Measurements from ENCODE around the gene SLC25A41.

Gene SLC25A41

DNA sequence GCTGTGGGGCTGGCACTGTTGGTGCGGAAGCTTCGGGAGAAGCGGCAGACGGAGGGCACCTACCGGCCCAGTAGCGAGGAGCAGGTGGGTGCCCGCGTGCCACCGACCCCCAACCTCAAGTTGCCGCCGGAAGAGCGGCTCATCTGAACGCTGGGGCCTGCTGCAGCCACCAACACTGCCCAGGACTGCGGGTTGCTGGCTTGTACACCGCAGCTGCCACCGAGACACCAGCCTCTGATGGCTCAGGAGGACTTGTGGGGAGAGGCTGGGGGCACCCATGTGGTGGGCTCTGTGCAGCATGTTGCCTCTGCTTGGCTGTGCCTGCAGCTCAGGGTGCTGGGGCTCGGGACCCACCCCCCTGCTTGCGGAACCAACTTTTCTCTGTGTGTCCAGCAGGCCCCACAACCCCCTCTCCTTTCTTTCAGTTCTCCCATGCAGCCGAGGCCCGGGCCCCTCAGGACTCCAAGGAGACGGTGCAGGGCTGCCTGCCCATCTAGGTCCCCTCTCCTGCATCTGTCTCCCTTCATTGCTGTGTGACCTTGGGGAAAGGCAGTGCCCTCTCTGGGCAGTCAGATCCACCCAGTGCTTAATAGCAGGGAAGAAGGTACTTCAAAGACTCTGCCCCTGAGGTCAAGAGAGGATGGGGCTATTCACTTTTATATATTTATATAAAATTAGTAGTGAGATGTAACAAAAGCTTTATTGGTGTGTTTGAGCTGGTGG lies 33.1 kb upstream of the SLC25A41 start:
- H3K9me3 ChIP-seq (ENCODE audit: low read length): no peaks in the 10 kb centered on the region
- no peak overlapping the region for H2AFZ ChIP-seq (ENCODE audit: low read length)
- H3K79me2 ChIP-seq (ENCODE audit: insufficient read depth, low read length): no peaks in the 10 kb centered on the region
- H3K4me3 ChIP-seq (ENCODE audit: low read depth, low read length, poor library complexity, severe bottlenecking): no peak overlapping the region
- H3K4me1 ChIP-seq (ENCODE audit: insufficient read depth, low read length, severe bottlenecking): no peaks in the 10 kb centered on the region
- no peaks in the 10 kb centered on the region for H3K9me2 ChIP-seq (ENCODE audit: low read depth, low read length)
- H3K36me3 ChIP-seq (ENCODE audit: insufficient read depth, low read length): no peaks in the 10 kb centered on the region
- H4K20me1 ChIP-seq (ENCODE audit: insufficient read depth, low read length): no peaks in the 10 kb centered on the region
- H3K9ac ChIP-seq (ENCODE audit: low read length): no peak overlapping the region
- 0 out of 2 replicates have a peak, but pooled peaks cover 5% of the 10 kb centered on the region for H3K27me3 ChIP-seq (ENCODE audit: insufficient read depth, low read length)
- no peaks in the 10 kb centered on the region for H3F3A ChIP-seq (ENCODE audit: insufficient read depth, low read length)
- H3K4me2 ChIP-seq (ENCODE audit: low read length): no peak overlapping the region
- TF ChIP-seq CTCF (IDR thresholded peaks at IDR 0.05; ENCODE audit: low read length): no peak
- TF ChIP-seq EZH2 (IDR thresholded peaks at IDR 0.05; ENCODE audit: borderline replicate concordance, low read length): no peak
- H3K27ac ChIP-seq (ENCODE audit: low read depth, low read length, poor library complexity, severe bottlenecking): no peak overlapping the region

DNA sequence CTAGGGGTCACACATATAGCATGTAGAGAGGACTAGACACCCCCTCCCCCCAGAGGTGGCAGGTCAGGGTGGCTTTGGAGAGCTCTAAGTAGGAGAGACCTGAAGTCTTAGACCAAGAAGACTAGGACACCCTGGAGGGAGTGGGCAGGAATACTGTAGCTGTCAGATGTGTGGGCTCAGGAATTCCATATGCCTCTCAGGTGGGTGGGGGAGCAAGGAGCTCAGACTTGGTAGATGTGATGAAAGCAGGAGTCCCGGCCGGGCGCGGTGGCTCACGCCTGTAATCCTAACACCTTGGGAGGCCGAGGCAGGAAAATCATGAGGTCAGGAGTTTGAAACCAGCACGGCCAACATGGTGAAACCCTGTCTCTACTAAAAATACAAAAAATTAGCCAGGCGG lies 32.1 kb upstream of the SLC25A41 start:
- H3K4me3 ChIP-seq (ENCODE audit: low read depth, low read length, poor library complexity, severe bottlenecking): no peak overlapping the region
- no peaks in the 10 kb centered on the region for H4K20me1 ChIP-seq (ENCODE audit: insufficient read depth, low read length)
- no peaks in the 10 kb centered on the region for H3F3A ChIP-seq (ENCODE audit: insufficient read depth, low read length)
- H3K36me3 ChIP-seq (ENCODE audit: insufficient read depth, low read length): no peaks in the 10 kb centered on the region
- 0 out of 2 replicates have a peak, but pooled peaks cover 5% of the 10 kb centered on the region for H3K27me3 ChIP-seq (ENCODE audit: insufficient read depth, low read length)
- H3K9me2 ChIP-seq (ENCODE audit: low read depth, low read length): no peaks in the 10 kb centered on the region
- no peak for TF ChIP-seq CTCF (IDR thresholded peaks at IDR 0.05; ENCODE audit: low read length)
- no peak for TF ChIP-seq EZH2 (IDR thresholded peaks at IDR 0.05; ENCODE audit: borderline replicate concordance, low read length)
- no peaks in the 10 kb centered on the region for H3K79me2 ChIP-seq (ENCODE audit: insufficient read depth, low read length)
- H3K4me1 ChIP-seq (ENCODE audit: insufficient read depth, low read length, severe bottlenecking): no peaks in the 10 kb centered on the region
- no peak overlapping the region for H2AFZ ChIP-seq (ENCODE audit: low read length)
- H3K4me2 ChIP-seq (ENCODE audit: low read length): no peak overlapping the region
- H3K9me3 ChIP-seq (ENCODE audit: low read length): no peaks in the 10 kb centered on the region
- H3K27ac ChIP-seq (ENCODE audit: low read depth, low read length, poor library complexity, severe bottlenecking): no peak overlapping the region
- H3K9ac ChIP-seq (ENCODE audit: low read length): no peak overlapping the region

GRCh38 chr19:6465006-6465405 lies 31.4 kb upstream of the SLC25A41 start:
- Histone ChIP-seq H3K4me2 (ENCODE audit: low read length) (no peak overlapping the region), H3K9ac (ENCODE audit: low read length) (no peak overlapping the region), H3K79me2 (ENCODE audit: insufficient read depth, low read length) (no peaks in the 10 kb centered on the region), H2AFZ (ENCODE audit: low read length) (no peak overlapping the region), H3K9me2 (ENCODE audit: low read depth, low read length) (no peaks in the 10 kb centered on the region), H3K4me3 (ENCODE audit: low read depth, low read length, poor library complexity, severe bottlenecking) (no peak overlapping the region), H3K27ac (ENCODE audit: low read depth, low read length, poor library complexity, severe bottlenecking) (no peak overlapping the region), H3K27me3 (ENCODE audit: insufficient read depth, low read length) (0 out of 2 replicates have a peak, but pooled peaks cover 5% of the 10 kb centered on the region), H3K36me3 (ENCODE audit: insufficient read depth, low read length) (no peaks in the 10 kb centered on the region), H3F3A (ENCODE audit: insufficient read depth, low read length) (no peaks in the 10 kb centered on the region), H3K4me1 (ENCODE audit: insufficient read depth, low read length, severe bottlenecking) (no peaks in the 10 kb centered on the region), H3K9me3 (ENCODE audit: low read length) (no peaks in the 10 kb centered on the region), H4K20me1 (ENCODE audit: insufficient read depth, low read length) (no peaks in the 10 kb centered on the region)
- no peak for TF ChIP-seq CTCF (IDR thresholded peaks at IDR 0.05; ENCODE audit: low read length)
- TF ChIP-seq EZH2 (IDR thresholded peaks at IDR 0.05; ENCODE audit: borderline replicate concordance, low read length): no peak
